Measurements from ENCODE around the gene SGCA. TPM values are rescaled to one million over a fixed set of nuclear protein-coding genes. Genes with fewer than 3 reads are reported as not detected.

Gene SGCA
- total and polyA plus RNA-seq, 2 of the 13 experiments (the other 11 are each of a cell fraction or from before 2014, with no cell fraction given), result not detected

DNA sequence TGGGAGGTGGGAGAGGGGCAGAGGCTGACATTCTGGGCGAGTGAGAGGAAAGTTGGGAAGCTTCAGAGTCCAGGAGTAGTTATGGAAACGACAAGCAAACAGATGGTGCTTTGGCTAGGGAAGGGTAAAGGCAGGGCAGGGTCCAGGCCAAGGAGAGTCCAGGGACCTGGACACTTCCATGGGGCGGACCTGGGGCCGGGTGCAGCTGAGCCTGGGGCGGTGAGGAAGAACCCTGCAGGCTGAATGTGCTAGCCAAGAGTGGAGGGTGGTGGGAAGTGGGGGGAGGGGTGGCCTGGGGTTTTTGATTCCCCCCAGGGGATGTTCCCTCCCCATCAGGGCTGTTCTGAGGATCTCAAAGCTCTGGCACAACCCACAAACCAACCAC, 18.0 kb upstream of the SGCA start (continued):
- peak; percentile 66 for TF ChIP-seq RARA (CRISPR knock-in tag; IDR thresholded peaks at IDR 0.05)
- TF ChIP-seq, protein P1, sequence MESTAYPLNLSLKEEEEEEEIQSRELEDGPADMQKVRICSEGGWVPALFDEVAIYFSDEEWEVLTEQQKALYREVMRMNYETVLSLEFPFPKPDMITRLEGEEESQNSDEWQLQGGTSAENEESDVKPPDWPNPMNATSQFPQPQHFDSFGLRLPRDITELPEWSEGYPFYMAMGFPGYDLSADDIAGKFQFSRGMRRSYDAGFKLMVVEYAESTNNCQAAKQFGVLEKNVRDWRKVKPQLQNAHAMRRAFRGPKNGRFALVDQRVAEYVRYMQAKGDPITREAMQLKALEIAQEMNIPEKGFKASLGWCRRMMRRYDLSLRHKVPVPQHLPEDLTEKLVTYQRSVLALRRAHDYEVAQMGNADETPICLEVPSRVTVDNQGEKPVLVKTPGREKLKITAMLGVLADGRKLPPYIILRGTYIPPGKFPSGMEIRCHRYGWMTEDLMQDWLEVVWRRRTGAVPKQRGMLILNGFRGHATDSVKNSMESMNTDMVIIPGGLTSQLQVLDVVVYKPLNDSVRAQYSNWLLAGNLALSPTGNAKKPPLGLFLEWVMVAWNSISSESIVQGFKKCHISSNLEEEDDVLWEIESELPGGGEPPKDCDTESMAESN (CRISPR knock-in tag; conservative IDR thresholded peaks at IDR 0.05), result 0 out of 2 replicates have a peak, but pooled peaks have one; percentile 25
- TF ChIP-seq ZNF543 (CRISPR knock-in tag; IDR thresholded peaks at IDR 0.05), result no peak
- no peak; the same call in 1 of the 2 replicates for TF ChIP-seq MTA1 (CRISPR knock-in tag; IDR thresholded peaks at IDR 0.05; ENCODE audit: borderline replicate concordance)
- peak; percentile 20; the same call in 1 of the 2 replicates for TF ChIP-seq RXRA (CRISPR knock-in tag; IDR thresholded peaks at IDR 0.05)
- peak; percentile 50; the same call in 1 of the 2 replicates for TF ChIP-seq SP4 (CRISPR knock-in tag; IDR thresholded peaks at IDR 0.05)
- TF ChIP-seq HDAC2 (CRISPR knock-in tag; IDR thresholded peaks at IDR 0.05), result peak; percentile 71
- 0 out of 2 replicates have a peak, but pooled peaks have one; percentile 19 for TF ChIP-seq PHF8 (CRISPR knock-in tag; IDR thresholded peaks at IDR 0.05)
- TF ChIP-seq ZBTB20 (CRISPR knock-in tag; IDR thresholded peaks at IDR 0.05; ENCODE audit: borderline replicate concordance, low read depth), result no peak
- TF ChIP-seq, protein P2, sequence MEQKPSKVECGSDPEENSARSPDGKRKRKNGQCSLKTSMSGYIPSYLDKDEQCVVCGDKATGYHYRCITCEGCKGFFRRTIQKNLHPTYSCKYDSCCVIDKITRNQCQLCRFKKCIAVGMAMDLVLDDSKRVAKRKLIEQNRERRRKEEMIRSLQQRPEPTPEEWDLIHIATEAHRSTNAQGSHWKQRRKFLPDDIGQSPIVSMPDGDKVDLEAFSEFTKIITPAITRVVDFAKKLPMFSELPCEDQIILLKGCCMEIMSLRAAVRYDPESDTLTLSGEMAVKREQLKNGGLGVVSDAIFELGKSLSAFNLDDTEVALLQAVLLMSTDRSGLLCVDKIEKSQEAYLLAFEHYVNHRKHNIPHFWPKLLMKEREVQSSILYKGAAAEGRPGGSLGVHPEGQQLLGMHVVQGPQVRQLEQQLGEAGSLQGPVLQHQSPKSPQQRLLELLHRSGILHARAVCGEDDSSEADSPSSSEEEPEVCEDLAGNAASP (CRISPR knock-in tag; IDR thresholded peaks at IDR 0.05; ENCODE audit: borderline replicate concordance), result peak; percentile 53; the same call in 1 of the 2 replicates
- TF ChIP-seq, protein P3, sequence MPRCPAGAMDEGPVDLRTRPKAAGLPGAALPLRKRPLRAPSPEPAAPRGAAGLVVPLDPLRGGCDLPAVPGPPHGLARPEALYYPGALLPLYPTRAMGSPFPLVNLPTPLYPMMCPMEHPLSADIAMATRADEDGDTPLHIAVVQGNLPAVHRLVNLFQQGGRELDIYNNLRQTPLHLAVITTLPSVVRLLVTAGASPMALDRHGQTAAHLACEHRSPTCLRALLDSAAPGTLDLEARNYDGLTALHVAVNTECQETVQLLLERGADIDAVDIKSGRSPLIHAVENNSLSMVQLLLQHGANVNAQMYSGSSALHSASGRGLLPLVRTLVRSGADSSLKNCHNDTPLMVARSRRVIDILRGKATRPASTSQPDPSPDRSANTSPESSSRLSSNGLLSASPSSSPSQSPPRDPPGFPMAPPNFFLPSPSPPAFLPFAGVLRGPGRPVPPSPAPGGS (CRISPR knock-in tag; IDR thresholded peaks at IDR 0.05), result no peak
- peak; percentile 93 for TF ChIP-seq ZSCAN25 (CRISPR knock-in tag; IDR thresholded peaks at IDR 0.05)
- TF ChIP-seq HOXA3 (CRISPR knock-in tag; IDR thresholded peaks at IDR 0.05), result no peak; the same call in 1 of the 2 replicates
- TF ChIP-seq TP53 (CRISPR knock-in tag; conservative IDR thresholded peaks at IDR 0.05), result no peak
- peak; percentile 61 for TF ChIP-seq ZFX (CRISPR knock-in tag; IDR thresholded peaks at IDR 0.05; ENCODE audit: low read depth)
- TF ChIP-seq MTF1 (CRISPR knock-in tag; IDR thresholded peaks at IDR 0.05), result no peak
- TF ChIP-seq, protein P4, sequence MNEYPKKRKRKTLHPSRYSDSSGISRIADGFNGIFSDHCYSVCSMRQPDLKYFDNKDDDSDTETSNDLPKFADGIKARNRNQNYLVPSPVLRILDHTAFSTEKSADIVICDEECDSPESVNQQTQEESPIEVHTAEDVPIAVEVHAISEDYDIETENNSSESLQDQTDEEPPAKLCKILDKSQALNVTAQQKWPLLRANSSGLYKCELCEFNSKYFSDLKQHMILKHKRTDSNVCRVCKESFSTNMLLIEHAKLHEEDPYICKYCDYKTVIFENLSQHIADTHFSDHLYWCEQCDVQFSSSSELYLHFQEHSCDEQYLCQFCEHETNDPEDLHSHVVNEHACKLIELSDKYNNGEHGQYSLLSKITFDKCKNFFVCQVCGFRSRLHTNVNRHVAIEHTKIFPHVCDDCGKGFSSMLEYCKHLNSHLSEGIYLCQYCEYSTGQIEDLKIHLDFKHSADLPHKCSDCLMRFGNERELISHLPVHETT (CRISPR knock-in tag; conservative IDR thresholded peaks at IDR 0.05), result no peak
- TF ChIP-seq ZNF24 (IDR thresholded peaks at IDR 0.05), result no peak
- TF ChIP-seq RXRB (CRISPR knock-in tag; IDR thresholded peaks at IDR 0.05; ENCODE audit: borderline replicate concordance), result peak; percentile 63; the same call in 1 of the 2 replicates
- TF ChIP-seq, protein P5, sequence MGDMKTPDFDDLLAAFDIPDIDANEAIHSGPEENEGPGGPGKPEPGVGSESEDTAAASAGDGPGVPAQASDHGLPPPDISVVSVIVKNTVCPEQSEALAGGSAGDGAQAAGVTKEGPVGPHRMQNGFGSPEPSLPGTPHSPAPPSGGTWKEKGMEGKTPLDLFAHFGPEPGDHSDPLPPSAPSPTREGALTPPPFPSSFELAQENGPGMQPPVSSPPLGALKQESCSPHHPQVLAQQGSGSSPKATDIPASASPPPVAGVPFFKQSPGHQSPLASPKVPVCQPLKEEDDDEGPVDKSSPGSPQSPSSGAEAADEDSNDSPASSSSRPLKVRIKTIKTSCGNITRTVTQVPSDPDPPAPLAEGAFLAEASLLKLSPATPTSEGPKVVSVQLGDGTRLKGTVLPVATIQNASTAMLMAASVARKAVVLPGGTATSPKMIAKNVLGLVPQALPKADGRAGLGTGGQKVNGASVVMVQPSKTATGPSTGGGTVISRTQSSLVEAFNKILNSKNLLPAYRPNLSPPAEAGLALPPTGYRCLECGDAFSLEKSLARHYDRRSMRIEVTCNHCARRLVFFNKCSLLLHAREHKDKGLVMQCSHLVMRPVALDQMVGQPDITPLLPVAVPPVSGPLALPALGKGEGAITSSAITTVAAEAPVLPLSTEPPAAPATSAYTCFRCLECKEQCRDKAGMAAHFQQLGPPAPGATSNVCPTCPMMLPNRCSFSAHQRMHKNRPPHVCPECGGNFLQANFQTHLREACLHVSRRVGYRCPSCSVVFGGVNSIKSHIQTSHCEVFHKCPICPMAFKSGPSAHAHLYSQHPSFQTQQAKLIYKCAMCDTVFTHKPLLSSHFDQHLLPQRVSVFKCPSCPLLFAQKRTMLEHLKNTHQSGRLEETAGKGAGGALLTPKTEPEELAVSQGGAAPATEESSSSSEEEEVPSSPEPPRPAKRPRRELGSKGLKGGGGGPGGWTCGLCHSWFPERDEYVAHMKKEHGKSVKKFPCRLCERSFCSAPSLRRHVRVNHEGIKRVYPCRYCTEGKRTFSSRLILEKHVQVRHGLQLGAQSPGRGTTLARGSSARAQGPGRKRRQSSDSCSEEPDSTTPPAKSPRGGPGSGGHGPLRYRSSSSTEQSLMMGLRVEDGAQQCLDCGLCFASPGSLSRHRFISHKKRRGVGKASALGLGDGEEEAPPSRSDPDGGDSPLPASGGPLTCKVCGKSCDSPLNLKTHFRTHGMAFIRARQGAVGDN (CRISPR knock-in tag; IDR thresholded peaks at IDR 0.05), result peak; percentile 20; the same call in 1 of the 2 replicates
